GM10266 (cell line): ENCODE measurements around the gene TK1.
A peak's percentile ranks its signal among the peaks of the same experiment; 100 is the strongest.

ENCODE experiments used
- DNase-seq: peaks from one replicate; pipeline ENCODE4 v3.0.0; 2012; ENCODE audit errors: extremely low spot score
- CTCF ChIP-seq: IDR thresholded peaks from 2 replicates; pipeline ENCODE4 v1.5.1; 2012; ENCODE audit warnings: mild to moderate bottlenecking, low read depth; ENCODE audit not compliant: control insufficient read depth, insufficient read depth; ENCODE audit errors: missing control alignments

Gene TK1

GRCh38 chr17:78134899-78135385 is 51.9 kb downstream of the TK1 start:
- TF ChIP-seq CTCF: no peak
- DNase-seq: no peak

GRCh38 chr17:78133971-78134898 is 52.6 kb downstream of the TK1 start:
- peak; percentile 82 for TF ChIP-seq CTCF
- DNase-seq: peak; percentile 77

GRCh38 chr17:78133179-78133951 is 53.5 kb downstream of the TK1 start:
- DNase-seq: no peak
- no peak for TF ChIP-seq CTCF

- DNase-seq: no peak
- no peak for TF ChIP-seq CTCF
Observed at GRCh38 chr17:78132767-78133178, 54.1 kb downstream of the TK1 start.

GRCh38 chr17:78132084-78132676 is 54.7 kb downstream of the TK1 start:
- no peak for TF ChIP-seq CTCF
- DNase-seq: peak; percentile 76

- DNase-seq: peak; percentile 60
Observed at GRCh38 chr17:78131172-78132083, 55.4 kb downstream of the TK1 start.

More at GRCh38 chr17:78131172-78132083, 55.4 kb downstream of the TK1 start:
- no peak for TF ChIP-seq CTCF
